ENCODE measurements around the gene ZNF385D. TPM values are rescaled to one million over a fixed set of nuclear protein-coding genes. Genes with fewer than 3 reads are reported as not detected.

The ZNF385D gene
- total RNA-seq, 1 donor from 2014 or later, result 42.9 TPM

- no peak for TF ChIP-seq CTCF (IDR thresholded peaks at IDR 0.05; ENCODE audit: partially characterized antibody, unreplicated experiment)
- Mint-ChIP-seq H3K9me3 (ENCODE audit: unreplicated experiment) (no peaks in the 10 kb centered on the region), H3K36me3 (ENCODE audit: unreplicated experiment) (no peaks in the 10 kb centered on the region), H3K4me1 (ENCODE audit: low read depth, unreplicated experiment) (peaks cover 4% of the 10 kb centered on the region), H3K27me3 (ENCODE audit: unreplicated experiment) (no peaks in the 10 kb centered on the region), H3K4me3 (ENCODE audit: unreplicated experiment) (no peak overlapping the region), H3K27ac (ENCODE audit: unreplicated experiment) (no peak overlapping the region)
- DNase-seq, result no peak
Measured at GRCh38 chr3:21638488-21638887, 112.5 kb downstream of the ZNF385D start.

- no peak overlapping the region for H3K27ac Mint-ChIP-seq (ENCODE audit: unreplicated experiment)
- no peaks in the 10 kb centered on the region for H3K27me3 Mint-ChIP-seq (ENCODE audit: unreplicated experiment)
- no peak for TF ChIP-seq CTCF (IDR thresholded peaks at IDR 0.05; ENCODE audit: partially characterized antibody, unreplicated experiment)
- peaks cover 4% of the 10 kb centered on the region for H3K4me1 Mint-ChIP-seq (ENCODE audit: low read depth, unreplicated experiment)
- H3K9me3 Mint-ChIP-seq (ENCODE audit: unreplicated experiment), result no peaks in the 10 kb centered on the region
- no peak for DNase-seq
- no peaks in the 10 kb centered on the region for H3K36me3 Mint-ChIP-seq (ENCODE audit: unreplicated experiment)
- no peak overlapping the region for H3K4me3 Mint-ChIP-seq (ENCODE audit: unreplicated experiment)
Measured at GRCh38 chr3:21634112-21634511, 116.9 kb downstream of the ZNF385D start.

- Mint-ChIP-seq H3K4me3 (ENCODE audit: unreplicated experiment) (no peak overlapping the region), H3K9me3 (ENCODE audit: unreplicated experiment) (peaks cover 2% of the 10 kb centered on the region), H3K27me3 (ENCODE audit: unreplicated experiment) (peaks cover 2% of the 10 kb centered on the region), H3K36me3 (ENCODE audit: unreplicated experiment) (no peaks in the 10 kb centered on the region), H3K27ac (ENCODE audit: unreplicated experiment) (no peak overlapping the region), H3K4me1 (ENCODE audit: low read depth, unreplicated experiment) (peaks cover 1% of the 10 kb centered on the region)
- TF ChIP-seq CTCF (IDR thresholded peaks at IDR 0.05; ENCODE audit: partially characterized antibody, unreplicated experiment), result no peak
- no peak for DNase-seq
Measured at GRCh38 chr3:21624524-21624923, 126.5 kb downstream of the ZNF385D start.

GRCh38 chr3:21621181-21621651 lies 129.8 kb downstream of the ZNF385D start:
- H3K9me3 Mint-ChIP-seq (ENCODE audit: unreplicated experiment), result peaks cover 2% of the 10 kb centered on the region
- no peak overlapping the region for H3K4me3 Mint-ChIP-seq (ENCODE audit: unreplicated experiment)
- peaks cover 2% of the 10 kb centered on the region for H3K27me3 Mint-ChIP-seq (ENCODE audit: unreplicated experiment)
- TF ChIP-seq CTCF (IDR thresholded peaks at IDR 0.05; ENCODE audit: partially characterized antibody, unreplicated experiment), result no peak
- no peaks in the 10 kb centered on the region for H3K36me3 Mint-ChIP-seq (ENCODE audit: unreplicated experiment)
- no peak for DNase-seq
- peaks cover 2% of the 10 kb centered on the region for H3K4me1 Mint-ChIP-seq (ENCODE audit: low read depth, unreplicated experiment)
- H3K27ac Mint-ChIP-seq (ENCODE audit: unreplicated experiment), result no peak overlapping the region

- Mint-ChIP-seq H3K4me3 (ENCODE audit: unreplicated experiment) (no peak overlapping the region), H3K27me3 (ENCODE audit: unreplicated experiment) (peaks cover 2% of the 10 kb centered on the region), H3K27ac (ENCODE audit: unreplicated experiment) (no peak overlapping the region), H3K4me1 (ENCODE audit: low read depth, unreplicated experiment) (peaks cover 3% of the 10 kb centered on the region), H3K36me3 (ENCODE audit: unreplicated experiment) (no peaks in the 10 kb centered on the region), H3K9me3 (ENCODE audit: unreplicated experiment) (peaks cover 2% of the 10 kb centered on the region)
- no peak for DNase-seq
- TF ChIP-seq CTCF (IDR thresholded peaks at IDR 0.05; ENCODE audit: partially characterized antibody, unreplicated experiment), result no peak
Measured at GRCh38 chr3:21620511-21621155, 130.4 kb downstream of the ZNF385D start.

Data from glutamatergic neuron (in vitro differentiated cells).